Cerebellar cortex (tissue), 1 donor: ENCODE measurements around the gene PSMF1.
"Not testable (repeated sequence)": the region's sequence is repeated elsewhere in the genome, so short reads cannot be mapped to it uniquely, and the experiment has no call there.

Source experiments
- DNase-seq: peaks from one replicate; pipeline ENCODE4 v3.0.0-alpha.2; 2015; ENCODE audit warnings: low spot score

The PSMF1 gene

DNA sequence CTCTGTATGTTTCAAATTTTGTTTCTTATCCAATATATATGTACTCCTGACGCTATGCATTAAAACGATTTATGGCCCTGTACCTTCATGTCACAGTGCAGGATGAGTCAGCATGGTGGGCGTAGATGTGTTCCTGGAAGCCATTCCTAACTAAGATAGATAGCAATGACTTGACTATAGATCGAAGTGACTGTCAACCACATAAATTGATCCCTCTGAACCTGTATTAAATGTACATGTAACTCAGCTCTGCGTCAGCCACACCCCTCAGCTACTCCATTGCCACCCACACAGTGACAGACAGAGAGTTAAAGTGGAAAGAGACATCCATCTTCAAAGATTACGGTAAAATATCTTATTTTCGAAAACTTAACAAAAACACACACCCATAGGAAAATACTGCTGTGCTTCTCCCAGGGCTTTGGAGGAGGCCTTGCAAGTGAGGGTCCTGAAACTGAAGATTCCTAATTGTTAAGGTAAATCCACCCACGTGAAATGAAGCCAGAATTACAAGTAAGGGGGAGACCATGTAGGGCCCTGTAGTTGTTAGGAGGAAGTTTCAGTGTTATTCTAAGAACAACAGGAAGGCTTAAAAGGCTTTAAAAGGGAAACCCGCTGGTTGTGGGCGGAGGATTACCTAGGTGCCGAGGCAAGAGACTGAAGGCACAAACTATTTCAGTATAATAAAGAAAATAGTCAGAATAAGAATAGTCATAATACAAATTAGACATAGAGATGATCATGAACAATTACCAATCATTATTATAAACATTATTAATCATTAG, 97.2 kb downstream of the PSMF1 start:
- no peak for DNase-seq

DNA sequence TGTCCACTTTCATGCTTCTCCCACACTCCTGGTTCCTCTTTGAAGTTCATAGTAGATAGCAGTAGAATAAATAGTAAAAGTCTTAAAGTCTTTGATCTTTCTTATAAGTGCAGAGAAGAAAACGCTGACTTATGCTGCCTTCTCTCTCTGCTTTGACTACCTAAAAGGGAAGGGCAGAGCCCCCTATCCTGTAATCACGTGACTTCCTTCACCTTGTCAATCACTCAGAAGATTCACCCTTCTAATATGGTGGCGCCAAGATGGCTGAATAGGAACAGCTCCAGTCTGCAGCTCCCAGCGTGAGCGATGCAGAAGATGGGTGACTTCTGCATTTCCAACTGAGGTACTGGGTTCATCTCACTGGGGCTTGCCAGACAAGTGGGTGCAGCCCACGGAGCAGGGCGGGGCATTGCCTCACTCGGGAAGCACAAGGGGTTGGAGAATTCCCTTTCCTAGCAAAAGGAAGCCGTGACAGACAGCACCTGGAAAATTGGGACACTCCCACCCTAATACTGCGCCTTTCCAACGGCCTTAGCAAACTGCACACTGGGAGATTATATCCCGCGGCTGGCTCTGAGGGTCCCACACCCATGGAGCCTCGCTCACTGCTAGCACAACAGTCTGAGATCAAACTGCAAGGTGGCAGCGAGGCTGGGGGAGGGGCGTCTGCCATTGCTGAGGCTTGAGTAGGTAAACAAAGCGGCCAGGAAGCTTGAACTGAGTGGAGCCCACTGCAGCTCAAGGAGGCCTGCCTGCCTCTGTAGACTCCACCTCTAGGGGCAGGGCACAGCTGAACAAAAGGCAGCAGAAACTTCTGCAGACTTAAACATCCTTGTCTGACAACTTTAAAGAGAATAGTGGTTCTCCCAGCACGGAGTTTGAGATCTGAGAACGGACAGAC, 98.4 kb downstream of the PSMF1 start:
- DNase-seq: not testable (repeated sequence)
